ENCODE results near the gene DMAC1.
A peak's percentile ranks its signal among the peaks of the same experiment; 100 is the strongest.

Gene DMAC1

DNA sequence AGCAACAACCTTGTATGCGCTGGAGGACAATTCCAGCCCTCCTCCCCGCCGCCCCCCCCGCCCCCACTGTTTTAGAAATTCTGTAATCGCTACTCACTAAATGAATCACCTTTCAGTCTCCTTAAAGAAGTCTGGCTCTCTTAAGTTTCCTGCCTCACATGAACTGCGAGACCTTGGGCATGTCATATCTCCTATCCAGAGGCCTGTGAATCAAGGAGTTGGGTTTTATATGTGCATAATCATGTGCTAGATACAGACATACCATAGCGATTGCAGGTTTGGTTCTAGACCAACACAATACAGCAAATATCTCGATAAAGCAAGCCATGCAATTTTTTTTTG, 337 bp upstream of the DMAC1 start:
- TF ChIP-seq POLR2A (IDR thresholded peaks at IDR 0.05; ENCODE audit: low read depth, low read length), result no peak
- FAIRE-seq, result no peak
- no peak for DNase-seq (ENCODE audit: insufficient read length, low spot score)

- no peak for TF ChIP-seq POLR2A (IDR thresholded peaks at IDR 0.05; ENCODE audit: low read depth, low read length)
- FAIRE-seq (no peak), DNase-seq (ENCODE audit: insufficient read length, low spot score) (no peak)
Measured at GRCh38 chr9:7794196-7794595, 5.4 kb downstream of the DMAC1 start.

DNA sequence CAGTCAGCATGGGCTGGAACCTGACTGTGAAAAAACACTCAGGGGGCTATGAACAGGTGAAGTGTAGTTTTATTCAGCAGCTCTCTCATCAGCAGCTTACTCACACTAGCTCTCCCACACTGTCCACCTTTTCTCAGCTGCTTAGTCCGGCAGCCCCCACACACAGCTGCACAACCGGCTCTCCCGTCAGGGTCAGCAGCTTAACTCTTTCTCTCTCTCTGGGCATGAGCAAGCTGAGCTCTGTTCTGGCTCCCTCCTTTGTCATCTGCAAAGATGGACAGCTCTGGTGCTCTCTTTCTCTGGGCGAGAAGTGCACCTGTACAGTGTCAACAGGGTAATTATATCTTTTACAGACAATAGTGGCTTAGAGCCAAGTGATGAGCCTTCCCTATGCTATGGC, 8.2 kb downstream of the DMAC1 start:
- TF ChIP-seq POLR2A (IDR thresholded peaks at IDR 0.05; ENCODE audit: low read depth, low read length), result no peak
- no peak for DNase-seq (ENCODE audit: insufficient read length, low spot score)
- no peak for FAIRE-seq

DNA sequence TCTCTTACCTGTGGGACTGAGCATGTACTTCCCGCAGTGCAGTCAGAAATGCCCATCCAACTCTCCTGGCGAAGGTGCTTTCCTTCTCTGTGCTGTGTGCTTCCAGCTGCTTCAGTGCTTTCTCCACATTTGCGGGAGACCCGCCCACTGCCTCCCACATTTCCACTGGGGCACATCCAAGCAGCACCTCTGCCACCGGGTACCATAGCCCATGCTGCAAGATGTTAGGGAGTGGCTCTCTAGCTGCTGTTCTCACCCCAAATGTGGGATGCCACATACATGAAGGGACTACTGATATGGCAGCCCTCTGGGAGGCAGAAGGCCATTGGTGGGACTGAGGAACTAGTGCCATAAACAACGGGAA, 8.8 kb downstream of the DMAC1 start:
- TF ChIP-seq POLR2A (IDR thresholded peaks at IDR 0.05; ENCODE audit: low read depth, low read length), result no peak
- FAIRE-seq (no peak), DNase-seq (ENCODE audit: insufficient read length, low spot score) (no peak)

DNA sequence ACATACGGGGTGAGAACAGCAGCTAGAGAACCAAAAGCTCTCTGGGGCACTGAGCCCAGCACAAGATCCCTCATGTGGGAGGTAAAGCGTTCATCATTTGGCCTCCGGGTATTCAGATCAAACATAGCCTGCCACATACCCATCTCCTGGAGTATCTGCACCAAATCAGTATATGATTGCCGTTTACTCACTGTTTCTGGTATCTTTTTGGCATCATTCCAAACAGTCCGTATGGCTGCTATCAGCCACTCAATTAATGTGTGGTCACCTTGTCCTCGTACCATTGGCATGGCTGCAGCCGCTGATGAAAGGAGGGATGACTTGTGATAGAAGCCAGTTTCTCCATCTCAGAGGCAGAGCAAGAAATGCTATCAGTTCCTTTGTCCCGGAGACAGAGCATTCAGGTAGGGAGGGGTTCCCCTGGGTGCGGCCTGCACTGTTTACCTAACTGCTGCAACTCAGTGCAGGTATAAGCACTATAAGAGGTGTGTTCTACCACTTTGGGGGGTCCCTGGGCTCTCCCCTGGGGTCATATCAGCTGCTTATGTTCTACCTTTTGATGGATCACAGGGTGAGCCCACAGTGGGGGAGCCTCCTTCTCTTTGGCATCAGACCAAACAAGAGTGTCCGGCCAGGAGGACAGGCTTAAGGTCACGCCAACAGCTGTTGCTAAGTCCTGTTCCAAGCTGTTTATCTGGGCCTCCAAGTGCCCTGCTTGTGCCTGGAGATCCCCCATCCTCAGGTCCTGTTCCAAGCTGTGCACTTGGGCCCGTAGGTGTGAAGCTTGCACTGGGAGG, 9.4 kb downstream of the DMAC1 start:
- FAIRE-seq (no peak), DNase-seq (ENCODE audit: insufficient read length, low spot score) (no peak)
- TF ChIP-seq POLR2A (IDR thresholded peaks at IDR 0.05; ENCODE audit: low read depth, low read length), result no peak

- TF ChIP-seq POLR2A (IDR thresholded peaks at IDR 0.05; ENCODE audit: low read depth, low read length), result no peak
- no peak for DNase-seq (ENCODE audit: insufficient read length, low spot score)
- FAIRE-seq, result no peak
Measured at GRCh38 chr9:7788772-7789171, 10.8 kb downstream of the DMAC1 start.

- no peak for DNase-seq (ENCODE audit: insufficient read length, low spot score)
- no peak for FAIRE-seq
- TF ChIP-seq POLR2A (IDR thresholded peaks at IDR 0.05; ENCODE audit: low read depth, low read length), result no peak
Measured at GRCh38 chr9:7785813-7786212, 13.8 kb downstream of the DMAC1 start.

- TF ChIP-seq POLR2A (IDR thresholded peaks at IDR 0.05; ENCODE audit: low read depth, low read length), result no peak
- no peak for FAIRE-seq
- no peak for DNase-seq (ENCODE audit: insufficient read length, low spot score)
Measured at GRCh38 chr9:7784472-7784871, 15.1 kb downstream of the DMAC1 start.

- DNase-seq (ENCODE audit: insufficient read length, low spot score), result no peak
- FAIRE-seq, result no peak
- no peak for TF ChIP-seq POLR2A (IDR thresholded peaks at IDR 0.05; ENCODE audit: low read depth, low read length)
Measured at GRCh38 chr9:7783635-7784063, 15.9 kb downstream of the DMAC1 start.

GRCh38 chr9:7782400-7783120, 17.0 kb downstream of the DMAC1 start:
- no peak for DNase-seq (ENCODE audit: insufficient read length, low spot score)
- no peak for FAIRE-seq
- no peak for TF ChIP-seq POLR2A (IDR thresholded peaks at IDR 0.05; ENCODE audit: low read depth, low read length)

GRCh38 chr9:7780261-7780988, 19.2 kb downstream of the DMAC1 start:
- DNase-seq (ENCODE audit: insufficient read length, low spot score), result no peak
- TF ChIP-seq POLR2A (IDR thresholded peaks at IDR 0.05; ENCODE audit: low read depth, low read length), result no peak
- peak; percentile 77 for FAIRE-seq

- FAIRE-seq (no peak), DNase-seq (ENCODE audit: insufficient read length, low spot score) (no peak)
- TF ChIP-seq POLR2A (IDR thresholded peaks at IDR 0.05; ENCODE audit: low read depth, low read length), result no peak
Measured at GRCh38 chr9:7778851-7779600, 20.6 kb downstream of the DMAC1 start.

GRCh38 chr9:7777771-7778170, 21.8 kb downstream of the DMAC1 start:
- DNase-seq (ENCODE audit: insufficient read length, low spot score) (no peak), FAIRE-seq (no peak)
- TF ChIP-seq POLR2A (IDR thresholded peaks at IDR 0.05; ENCODE audit: low read depth, low read length), result no peak

DNA sequence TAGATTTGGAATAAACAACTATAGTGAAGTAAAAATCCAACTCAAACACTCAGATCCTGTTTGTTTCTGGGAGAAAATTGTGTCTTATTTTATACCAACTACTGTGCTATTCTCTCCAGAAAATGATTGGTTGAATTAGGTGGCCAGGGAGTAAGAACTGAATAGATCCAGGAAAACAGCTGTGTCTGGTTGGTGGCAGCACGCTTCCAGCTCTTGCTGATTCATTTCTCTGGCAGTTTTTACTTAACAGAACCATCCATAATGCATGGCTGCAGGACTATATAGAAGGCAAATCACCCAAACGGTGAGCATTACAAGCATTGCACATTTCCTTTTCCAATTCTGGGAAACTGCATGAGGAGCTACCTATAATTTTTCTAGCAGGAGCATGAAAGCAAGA, 29.5 kb downstream of the DMAC1 start:
- DNase-seq (ENCODE audit: insufficient read length, low spot score) (no peak), FAIRE-seq (no peak)
- TF ChIP-seq POLR2A (IDR thresholded peaks at IDR 0.05; ENCODE audit: low read depth, low read length), result no peak
